K562 treated with DMSO at 1 percent for 24 hours (cell line): ENCODE measurements around the gene HTR6. TPM values are rescaled to one million over a fixed set of nuclear protein-coding genes. Genes with fewer than 3 reads are reported as not detected.

Experiments
- total RNA-seq: library from RNA; unstranded; fragments of 300-600 nt; gene quantifications from 2 replicates; pipeline ENCODE4 v1.2.3, GENCODE V29; 2022; ENCODE audit warnings: low read depth; ENCODE audit not compliant: insufficient read depth

The HTR6 gene
- total RNA-seq: not detected in 2 replicates

DNA sequence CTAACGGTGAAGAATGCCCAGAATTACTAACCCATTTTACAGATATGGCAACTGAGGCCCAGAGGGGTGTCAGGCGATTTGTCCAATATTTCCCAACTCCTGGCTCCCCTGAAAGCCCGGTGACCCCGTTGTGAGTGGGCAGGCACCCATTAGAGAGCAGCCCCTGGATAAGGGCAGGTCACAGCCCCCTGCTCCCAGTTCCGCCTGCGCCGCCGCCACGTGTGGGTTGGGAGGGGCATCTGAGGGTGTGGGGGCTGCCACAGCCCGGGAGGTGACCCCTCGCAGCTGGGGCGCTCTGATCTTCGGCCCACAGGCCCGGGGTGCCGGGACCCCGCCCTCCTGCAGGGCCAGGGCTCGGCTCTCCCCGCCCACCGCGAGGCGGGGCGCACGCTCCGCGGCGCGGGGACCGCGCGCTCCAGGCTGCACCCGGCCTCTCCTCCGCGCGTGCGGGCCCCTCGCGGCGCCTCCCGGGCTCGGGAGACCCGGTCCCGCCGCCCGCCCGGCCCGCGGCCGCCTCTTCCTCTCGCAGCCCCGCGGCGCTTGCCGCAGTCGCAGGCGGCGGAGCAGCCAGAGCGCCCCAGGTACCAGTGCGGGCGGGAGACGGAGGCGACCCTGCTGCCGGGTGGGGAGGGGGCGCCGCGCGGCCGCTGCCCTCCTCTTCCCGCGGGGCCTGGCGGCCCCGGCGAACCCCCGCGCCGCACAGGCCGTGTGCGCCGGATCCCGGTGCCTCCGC, at the start of gene HTR6:
Gene HTR6, plus strand, starts transcription at position 423 of the 733 bp plus-strand sequence. CDS start 879 bp downstream, outside the sequence.

DNA sequence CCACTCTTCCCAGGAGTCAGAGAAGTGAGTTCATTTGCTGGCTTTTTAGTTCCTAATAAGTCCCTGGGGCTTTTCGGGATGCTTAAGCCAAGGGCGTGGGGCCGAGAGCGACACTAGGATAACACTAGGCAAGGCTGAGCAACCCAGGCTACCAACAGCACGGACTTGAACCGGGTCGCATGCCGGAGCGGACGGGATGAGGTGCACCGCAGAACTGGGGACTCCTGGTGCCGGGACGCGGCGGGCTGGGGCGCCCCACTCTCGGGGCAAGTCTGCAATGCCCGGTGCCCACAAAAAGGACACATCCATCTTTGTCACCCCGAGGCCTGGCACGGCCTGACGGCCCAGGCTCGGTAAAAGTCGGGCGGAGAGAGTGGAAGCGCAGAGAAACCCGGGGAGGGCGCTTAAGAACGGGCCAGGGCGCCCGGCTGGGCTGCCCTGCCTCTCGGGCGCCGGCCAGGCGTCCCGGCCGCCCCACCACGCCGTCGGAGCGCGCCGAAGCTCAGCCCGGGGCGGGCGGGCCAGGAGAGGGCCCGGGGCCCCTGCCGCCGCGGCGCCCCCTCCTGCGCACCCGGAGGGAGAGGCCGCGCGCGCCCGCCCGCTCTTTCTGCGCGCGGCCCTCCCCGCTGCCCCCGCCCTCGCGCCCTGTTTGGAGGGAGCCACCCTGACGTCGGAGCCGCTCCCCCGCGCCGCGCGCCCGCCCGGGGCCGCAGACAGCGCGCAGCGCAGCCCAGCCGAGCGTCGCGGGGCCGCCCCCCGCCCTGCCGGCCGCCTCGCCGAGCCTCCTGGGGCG, 20.9 kb upstream of the HTR6 start, which contains the start of gene NBL1:
Gene NBL1, plus strand, starts transcription at position 710 of the 793 bp plus-strand sequence. CDS start 10,720 bp downstream, outside the sequence.

Other genes with a start within 250 kb of the HTR6 start
- gene CAPZB, start 179.3 kb upstream of the HTR6 start, total RNA-seq: 265 and 271 TPM in 2 replicates
- gene NBL1, start 20.6 kb upstream of the HTR6 start, total RNA-seq: 1.3 and 1.4 TPM in 2 replicates
- 5.2 and 5.4 TPM in 2 replicates for gene TMCO4, start 135.0 kb downstream of the HTR6 start, total RNA-seq
- gene RNF186, start 150.4 kb downstream of the HTR6 start, total RNA-seq: not detected in 2 replicates
- 2.6 and 3.5 TPM in 2 replicates for gene OTUD3, start 217.5 kb downstream of the HTR6 start, total RNA-seq